ENCODE data around the gene INPP5K. TPM values are rescaled to one million over a fixed set of nuclear protein-coding genes. Genes with fewer than 3 reads are reported as not detected.

The INPP5K gene
- total and polyA plus RNA-seq, 2 experiments from 2014 or later, result 18.1 to 24.6 TPM

DNA sequence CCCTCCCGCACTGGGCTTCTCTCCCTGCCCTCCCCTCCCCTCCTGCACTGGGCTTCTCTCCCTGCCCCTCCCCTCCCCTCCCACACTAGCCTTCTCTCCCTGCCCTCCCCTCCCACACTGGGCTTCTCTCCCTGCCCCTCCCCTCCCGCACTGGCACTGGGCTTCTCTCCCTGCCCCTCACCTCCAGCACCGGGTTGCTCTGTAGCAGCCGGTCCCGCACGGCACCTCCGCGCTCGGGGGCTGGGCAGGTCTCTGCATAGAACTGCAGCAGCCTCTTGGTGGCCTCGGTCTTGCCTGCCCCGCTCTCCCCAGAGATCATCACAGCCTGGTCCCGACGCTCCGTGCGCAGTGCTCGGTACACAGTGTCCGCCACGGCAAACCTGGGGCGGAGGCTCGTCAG, 33.7 kb downstream of the INPP5K start:
- Histone ChIP-seq H3K4me1 (ENCODE audit: low read depth) (peaks cover 5% of the 10 kb centered on the region), H3K4me3 (no peak overlapping the region), H3K27ac (no peak overlapping the region), H3K9me3 (ENCODE audit: low read depth) (no peaks in the 10 kb centered on the region), H3K36me3 (peaks cover 12% of the 10 kb centered on the region), H3K27me3 (no peaks in the 10 kb centered on the region)
- TF ChIP-seq, protein P1, sequence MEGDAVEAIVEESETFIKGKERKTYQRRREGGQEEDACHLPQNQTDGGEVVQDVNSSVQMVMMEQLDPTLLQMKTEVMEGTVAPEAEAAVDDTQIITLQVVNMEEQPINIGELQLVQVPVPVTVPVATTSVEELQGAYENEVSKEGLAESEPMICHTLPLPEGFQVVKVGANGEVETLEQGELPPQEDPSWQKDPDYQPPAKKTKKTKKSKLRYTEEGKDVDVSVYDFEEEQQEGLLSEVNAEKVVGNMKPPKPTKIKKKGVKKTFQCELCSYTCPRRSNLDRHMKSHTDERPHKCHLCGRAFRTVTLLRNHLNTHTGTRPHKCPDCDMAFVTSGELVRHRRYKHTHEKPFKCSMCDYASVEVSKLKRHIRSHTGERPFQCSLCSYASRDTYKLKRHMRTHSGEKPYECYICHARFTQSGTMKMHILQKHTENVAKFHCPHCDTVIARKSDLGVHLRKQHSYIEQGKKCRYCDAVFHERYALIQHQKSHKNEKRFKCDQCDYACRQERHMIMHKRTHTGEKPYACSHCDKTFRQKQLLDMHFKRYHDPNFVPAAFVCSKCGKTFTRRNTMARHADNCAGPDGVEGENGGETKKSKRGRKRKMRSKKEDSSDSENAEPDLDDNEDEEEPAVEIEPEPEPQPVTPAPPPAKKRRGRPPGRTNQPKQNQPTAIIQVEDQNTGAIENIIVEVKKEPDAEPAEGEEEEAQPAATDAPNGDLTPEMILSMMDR (IDR thresholded peaks at IDR 0.05; ENCODE audit: low read depth, low read length), result no peak
- DNase-seq (ENCODE audit: low read depth in 1 of 2, low spot score in 1 of 2), result peak in 1 of 2 donors; percentile 22

DNA sequence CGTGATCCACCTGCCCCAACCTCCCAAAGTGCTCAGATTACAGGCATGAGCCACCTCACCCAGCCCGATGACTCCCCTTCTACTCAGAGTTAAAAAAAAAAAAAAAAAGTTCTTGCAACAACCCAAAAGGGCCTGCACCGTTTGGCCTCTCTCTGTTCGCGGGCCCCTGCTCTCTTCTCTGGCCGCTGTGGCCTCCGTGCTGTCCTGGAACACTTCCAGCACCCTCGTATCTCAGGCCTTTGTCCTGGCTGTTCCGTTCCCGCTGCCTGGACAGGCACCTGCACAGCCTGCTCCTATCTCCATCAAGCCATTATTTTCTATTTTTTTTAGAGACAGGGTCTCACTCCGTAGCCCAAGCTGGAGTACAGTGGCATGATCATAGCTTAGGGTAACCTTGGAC, 34.7 kb downstream of the INPP5K start:
- no peak overlapping the region for H3K27ac ChIP-seq
- peaks cover 5% of the 10 kb centered on the region for H3K4me1 ChIP-seq (ENCODE audit: low read depth)
- H3K9me3 ChIP-seq (ENCODE audit: low read depth), result no peaks in the 10 kb centered on the region
- peaks cover 14% of the 10 kb centered on the region for H3K36me3 ChIP-seq
- TF ChIP-seq, protein P1 (IDR thresholded peaks at IDR 0.05; ENCODE audit: low read depth, low read length), result no peak
- no peak for DNase-seq (ENCODE audit: low read depth in 1 of 2, low spot score in 1 of 2)
- H3K27me3 ChIP-seq, result no peaks in the 10 kb centered on the region
- no peak overlapping the region for H3K4me3 ChIP-seq

DNA sequence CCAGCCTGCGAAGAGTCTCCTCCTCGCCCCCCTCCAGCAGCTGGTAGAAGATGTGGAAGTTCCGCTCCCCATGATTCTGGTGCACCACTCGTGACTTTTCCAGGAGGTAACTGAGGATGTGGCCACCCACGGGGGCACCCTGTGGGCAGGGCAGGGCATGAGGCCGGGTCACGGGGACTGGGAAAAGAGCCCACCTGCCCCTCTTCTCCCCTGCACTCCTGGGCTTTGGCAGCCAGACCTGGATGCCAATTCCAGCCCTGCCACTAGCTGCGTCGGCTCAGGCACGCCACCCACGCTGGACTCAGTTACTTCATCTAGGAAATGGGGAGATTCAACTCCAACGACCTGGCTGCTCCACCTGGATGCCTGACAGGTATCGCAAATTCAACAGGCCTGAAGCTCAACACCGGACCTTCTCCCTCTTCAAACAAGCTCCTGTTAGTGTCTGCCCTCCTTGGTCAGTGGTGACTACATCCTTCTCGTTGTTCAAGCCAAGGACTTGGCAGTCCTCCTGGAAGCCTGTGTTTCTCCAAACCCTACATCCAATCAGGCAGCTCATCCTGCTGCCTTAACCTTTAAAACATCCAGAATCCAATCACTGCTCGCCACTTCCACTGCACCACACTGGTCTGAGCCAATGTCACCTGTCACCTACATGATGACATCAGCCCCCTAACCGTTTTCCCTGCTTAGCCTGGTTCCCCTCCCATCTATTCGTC, 35.5 kb downstream of the INPP5K start:
- H3K27ac ChIP-seq, result no peak overlapping the region
- no peak overlapping the region for H3K4me3 ChIP-seq
- no peaks in the 10 kb centered on the region for H3K9me3 ChIP-seq (ENCODE audit: low read depth)
- H3K4me1 ChIP-seq (ENCODE audit: low read depth), result peaks cover 5% of the 10 kb centered on the region
- H3K27me3 ChIP-seq, result no peaks in the 10 kb centered on the region
- DNase-seq (ENCODE audit: low read depth in 1 of 2, low spot score in 1 of 2), result peak in 1 of 2 donors; percentile 36
- TF ChIP-seq, protein P1 (IDR thresholded peaks at IDR 0.05; ENCODE audit: low read depth, low read length), result no peak
- peaks cover 14% of the 10 kb centered on the region for H3K36me3 ChIP-seq

DNA sequence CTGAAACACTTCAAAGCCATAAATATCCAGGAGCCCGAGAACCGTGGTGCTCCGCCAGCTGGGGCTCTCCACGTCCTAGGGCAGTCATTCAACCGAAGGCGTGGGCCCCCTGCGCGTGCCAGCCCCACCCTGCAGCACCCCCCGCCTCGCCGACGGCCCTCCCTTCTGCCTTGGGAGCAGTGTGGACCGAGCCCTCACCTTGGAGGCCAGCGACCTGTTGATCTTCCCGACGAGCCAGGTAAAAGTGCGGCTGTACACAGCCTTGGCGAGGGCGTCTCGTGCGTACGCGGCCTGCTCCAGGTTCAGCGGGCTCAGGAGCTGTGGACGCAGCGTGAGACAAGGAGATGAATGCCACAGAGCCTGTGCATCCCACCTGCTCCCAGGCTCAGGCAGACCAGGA, 38.0 kb downstream of the INPP5K start:
- TF ChIP-seq, protein P1 (IDR thresholded peaks at IDR 0.05; ENCODE audit: low read depth, low read length), result no peak
- Histone ChIP-seq H3K4me1 (ENCODE audit: low read depth) (no peaks in the 10 kb centered on the region), H3K4me3 (no peak overlapping the region), H3K27ac (no peak overlapping the region), H3K27me3 (no peaks in the 10 kb centered on the region), H3K36me3 (peaks cover 14% of the 10 kb centered on the region), H3K9me3 (ENCODE audit: low read depth) (no peaks in the 10 kb centered on the region)
- no peak for DNase-seq (ENCODE audit: low read depth in 1 of 2, low spot score in 1 of 2)

DNA sequence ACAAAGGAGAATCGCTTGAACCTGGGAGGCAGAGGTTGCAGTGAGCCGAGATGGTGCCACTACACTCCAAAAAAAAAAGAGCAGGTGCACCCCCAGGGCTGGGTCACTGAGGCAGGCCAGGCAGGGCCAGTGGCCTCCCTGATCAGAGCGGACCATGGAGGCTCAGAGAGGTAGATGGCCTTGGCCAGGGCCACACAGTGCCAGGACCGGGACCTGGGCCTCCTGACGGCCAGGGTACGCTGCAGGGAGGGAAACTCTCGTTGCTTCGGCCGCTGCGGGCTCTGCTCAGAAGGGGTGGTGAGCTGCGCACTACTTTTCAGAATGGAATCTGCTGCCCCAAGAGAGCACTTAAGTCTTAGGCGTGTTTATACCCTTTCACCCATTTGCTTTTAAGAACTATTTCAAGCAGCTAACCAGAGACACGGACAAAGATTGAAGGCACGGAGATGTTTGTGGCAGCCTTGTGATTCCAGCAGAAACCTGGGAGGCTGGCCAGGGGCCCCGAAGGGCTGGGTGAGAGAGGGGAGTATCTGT, 41.0 kb downstream of the INPP5K start:
- H3K4me3 ChIP-seq, result no peak overlapping the region
- no peak for DNase-seq (ENCODE audit: low read depth in 1 of 2, low spot score in 1 of 2)
- H3K36me3 ChIP-seq, result peaks cover 7% of the 10 kb centered on the region
- H3K9me3 ChIP-seq (ENCODE audit: low read depth), result no peaks in the 10 kb centered on the region
- no peak overlapping the region for H3K27ac ChIP-seq
- H3K4me1 ChIP-seq (ENCODE audit: low read depth), result no peaks in the 10 kb centered on the region
- H3K27me3 ChIP-seq, result no peaks in the 10 kb centered on the region
- TF ChIP-seq, protein P1 (IDR thresholded peaks at IDR 0.05; ENCODE audit: low read depth, low read length), result no peak

Data from cardiac muscle cell (in vitro differentiated cells and primary cell).